Ascending aorta (tissue), 2 donors: ENCODE results near the gene DDX18. TPM values are rescaled to one million over a fixed set of nuclear protein-coding genes. Genes with fewer than 3 reads are reported as not detected.

Experiments
- DNase-seq, 2 donors: peaks; one replicate each; pipeline ENCODE4 v3.0.0-alpha.2; 2019; ENCODE audit warnings: low spot score in 2 of 2
- H3K27ac ChIP-seq, 2 donors: fragments of 200-600 bp; sonication (generic); one replicate each; pipeline ENCODE4 v1.5.1; 2016 to 2017; ENCODE audit warnings: mild to moderate bottlenecking in 1 of 2
- H3K27me3 ChIP-seq: fragments of 200-600 bp; sonication (generic); one replicate; pipeline ENCODE4 v1.5.1; 2017
- H3K36me3 ChIP-seq, 2 donors: fragments of 200-600 bp; sonication (generic); one replicate each; pipeline ENCODE4 v1.5.1; 2016
- H3K4me1 ChIP-seq, 2 donors: fragments of 200-600 bp; sonication (generic); one replicate each; pipeline ENCODE4 v1.5.1; 2016 to 2017; ENCODE audit warnings: mild to moderate bottlenecking in 1 of 2
- H3K4me3 ChIP-seq, 2 donors: fragments of 200-600 bp; sonication (generic); one replicate each; pipeline ENCODE4 v1.5.1; 2016 to 2017; ENCODE audit warnings: mild to moderate bottlenecking in 1 of 2
- H3K9me3 ChIP-seq, 2 donors: fragments of 200-600 bp; sonication (generic); one replicate each; pipeline ENCODE4 v1.5.1; 2016
- intact Hi-C: fragments of 100-400 bp; cut with DNase I; formaldehyde crosslinking; loops from one replicate; pipeline ENCODE4 v1.15.1; 2023
- total RNA-seq: library from RNA; depleted of rRNA; stranded (reverse); fragments of >200 nt; gene quantifications from one replicate; pipeline ENCODE4 v1.1.0, GENCODE V29; 2016
- TF ChIP-seq, protein P1 (sequence below), 3 experiments: fragments of 200-600 bp in 2 of 3; fragments of 450-650 bp in 1 of 3; sonication (generic) in 2 of 3; IDR thresholded peaks; one replicate each; pipeline ENCODE4 v1.5.1; 2016 to 2019; ENCODE audit warnings: antibody characterized with exemption in 3 of 3, mild to moderate bottlenecking in 1 of 3, moderate library complexity in 1 of 3

The DDX18 gene
- total RNA-seq, 1 donor from 2014 or later: 20.5 TPM

DNA sequence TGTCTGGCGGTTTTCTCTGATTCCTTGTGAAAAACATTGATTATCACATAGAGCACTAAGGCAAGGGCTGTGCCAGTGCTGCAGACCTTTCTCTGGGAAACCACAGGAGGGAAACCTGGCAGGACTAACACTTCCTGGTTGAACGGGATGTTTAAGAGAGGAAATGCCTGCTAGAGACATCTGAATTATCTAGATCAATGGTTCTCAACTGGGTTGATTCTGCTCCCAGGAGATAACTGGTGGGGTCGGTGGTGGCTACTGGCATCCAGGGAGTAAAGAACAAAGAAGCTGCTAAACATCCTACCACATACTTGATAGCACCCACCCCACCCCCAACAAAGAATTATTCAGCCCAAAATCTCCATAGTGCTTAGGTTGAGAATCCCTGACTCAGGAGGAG lies 37.5 kb downstream of the DDX18 start:
- Histone ChIP-seq H3K27ac (no peak overlapping the region), H3K27me3 (no peaks in the 10 kb centered on the region), H3K4me1 (no peaks in the 10 kb centered on the region), H3K4me3 (no peak overlapping the region), H3K9me3 (no peaks in the 10 kb centered on the region), H3K36me3 (no peaks in the 10 kb centered on the region)
- intact Hi-C loops: no loop called here
- DNase-seq: no peak
- TF ChIP-seq, protein P1, sequence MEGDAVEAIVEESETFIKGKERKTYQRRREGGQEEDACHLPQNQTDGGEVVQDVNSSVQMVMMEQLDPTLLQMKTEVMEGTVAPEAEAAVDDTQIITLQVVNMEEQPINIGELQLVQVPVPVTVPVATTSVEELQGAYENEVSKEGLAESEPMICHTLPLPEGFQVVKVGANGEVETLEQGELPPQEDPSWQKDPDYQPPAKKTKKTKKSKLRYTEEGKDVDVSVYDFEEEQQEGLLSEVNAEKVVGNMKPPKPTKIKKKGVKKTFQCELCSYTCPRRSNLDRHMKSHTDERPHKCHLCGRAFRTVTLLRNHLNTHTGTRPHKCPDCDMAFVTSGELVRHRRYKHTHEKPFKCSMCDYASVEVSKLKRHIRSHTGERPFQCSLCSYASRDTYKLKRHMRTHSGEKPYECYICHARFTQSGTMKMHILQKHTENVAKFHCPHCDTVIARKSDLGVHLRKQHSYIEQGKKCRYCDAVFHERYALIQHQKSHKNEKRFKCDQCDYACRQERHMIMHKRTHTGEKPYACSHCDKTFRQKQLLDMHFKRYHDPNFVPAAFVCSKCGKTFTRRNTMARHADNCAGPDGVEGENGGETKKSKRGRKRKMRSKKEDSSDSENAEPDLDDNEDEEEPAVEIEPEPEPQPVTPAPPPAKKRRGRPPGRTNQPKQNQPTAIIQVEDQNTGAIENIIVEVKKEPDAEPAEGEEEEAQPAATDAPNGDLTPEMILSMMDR (IDR thresholded peaks at IDR 0.05): no peak

GRCh38 chr2:117853316-117853715 lies 38.8 kb downstream of the DDX18 start:
- H3K27me3 ChIP-seq: no peaks in the 10 kb centered on the region
- TF ChIP-seq, protein P1 (IDR thresholded peaks at IDR 0.05): no peak

GRCh38 chr2:117853873-117854272 lies 39.4 kb downstream of the DDX18 start:
- DNase-seq: no peak
- intact Hi-C loops: no loop called here
- Histone ChIP-seq H3K4me1 (no peaks in the 10 kb centered on the region), H3K9me3 (no peaks in the 10 kb centered on the region), H3K36me3 (no peaks in the 10 kb centered on the region), H3K27me3 (no peaks in the 10 kb centered on the region), H3K27ac (no peak overlapping the region), H3K4me3 (no peak overlapping the region)
- TF ChIP-seq, protein P1 (IDR thresholded peaks at IDR 0.05): no peak

More at GRCh38 chr2:117853316-117853715, 38.8 kb downstream of the DDX18 start:
- no peaks in the 10 kb centered on the region for H3K9me3 ChIP-seq
- H3K36me3 ChIP-seq: no peaks in the 10 kb centered on the region
- no peak overlapping the region for H3K4me3 ChIP-seq
- intact Hi-C loops: no loop called here
- DNase-seq: no peak
- no peak overlapping the region for H3K27ac ChIP-seq
- H3K4me1 ChIP-seq: no peaks in the 10 kb centered on the region

DNA sequence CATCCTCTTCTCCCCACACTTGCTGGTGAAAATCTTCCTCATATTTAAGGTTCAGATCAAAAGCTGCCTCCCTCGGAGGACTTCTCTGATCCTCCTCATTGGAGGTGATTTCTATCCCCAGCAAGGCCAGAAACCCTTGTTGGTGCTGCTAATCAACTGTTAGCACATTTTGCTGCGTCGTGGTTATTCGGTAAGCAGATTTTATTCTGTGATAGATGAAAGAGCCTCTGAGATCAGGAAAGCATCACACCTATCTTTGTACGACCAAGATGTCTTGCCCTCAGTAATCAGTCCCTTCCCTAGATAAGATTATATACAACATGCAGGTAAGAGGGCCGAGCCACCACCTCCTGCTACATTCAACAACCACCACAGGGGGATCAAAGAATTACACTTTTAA lies 40.1 kb downstream of the DDX18 start:
- Histone ChIP-seq H3K27me3 (no peaks in the 10 kb centered on the region), H3K4me3 (no peak overlapping the region), H3K27ac (no peak overlapping the region), H3K36me3 (no peaks in the 10 kb centered on the region), H3K9me3 (no peaks in the 10 kb centered on the region), H3K4me1 (no peaks in the 10 kb centered on the region)
- TF ChIP-seq, protein P1 (IDR thresholded peaks at IDR 0.05): no peak
- intact Hi-C loops: no loop called here
- DNase-seq: no peak

DNA sequence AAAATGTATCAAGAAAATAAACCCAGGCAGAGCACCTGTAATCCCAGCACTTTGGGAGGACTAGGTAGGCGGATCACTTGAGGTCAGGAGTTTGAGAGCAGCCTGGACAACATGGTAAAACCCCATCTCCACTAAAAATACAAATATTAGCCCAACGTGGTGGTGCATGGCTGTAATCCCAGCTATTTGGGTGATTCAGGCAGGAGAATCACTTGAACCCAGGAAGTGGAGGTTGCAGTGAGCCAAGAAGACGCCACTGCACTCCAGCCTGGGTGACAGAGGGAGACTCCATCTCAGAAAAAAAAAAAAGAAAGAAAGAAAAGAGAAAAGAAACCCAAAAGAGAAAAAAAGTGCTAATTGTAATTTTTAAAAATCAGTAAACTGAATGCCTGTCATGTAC lies 41.4 kb downstream of the DDX18 start:
- DNase-seq: no peak
- H3K27me3 ChIP-seq: no peaks in the 10 kb centered on the region
- H3K36me3 ChIP-seq: no peaks in the 10 kb centered on the region
- no peaks in the 10 kb centered on the region for H3K4me1 ChIP-seq
- intact Hi-C loops: no loop called here
- H3K9me3 ChIP-seq: no peaks in the 10 kb centered on the region
- no peak overlapping the region for H3K27ac ChIP-seq
- TF ChIP-seq, protein P1 (IDR thresholded peaks at IDR 0.05): no peak
- H3K4me3 ChIP-seq: no peak overlapping the region
